Pancreas (tissue), 10 donors: Measurements from ENCODE around the gene TRIM3. TPM values are rescaled to one million over a fixed set of nuclear protein-coding genes. Genes with fewer than 3 reads are reported as not detected.

Experiments used
- ATAC-seq, 4 donors: fragments of 200-7000 bp; cut with Tn5 transposase; one replicate each; pipeline versions ENCODE4 v1.8.0 to v1.9.1; 2020; ENCODE audit warnings: mild to moderate bottlenecking in 4 of 4, moderate library complexity in 4 of 4
- DNase-seq, 6 donors: peaks; one replicate each; pipeline ENCODE4 v3.0.0-alpha.2; 2020
- FAIRE-seq: peaks from 2 replicates; lab custom pipeline; 2012; peaks lifted over from hg19 to GRCh38; lab: Jason Lieb, UNC
- H3K27ac ChIP-seq, 4 donors: fragments of 200-600 bp; sonication (generic); 1 replicate in 3 of 4; 2 replicates in 1 of 4; pipeline versions ENCODE4 v1.5.0 to v1.8.0; 2020
- H3K27me3 ChIP-seq, 4 donors: fragments of 200-600 bp; one replicate each; pipeline ENCODE4 v1.8.0; 2021
- H3K36me3 ChIP-seq, 3 donors: fragments of 200-600 bp; sonication (generic) in 1 of 3; one replicate each; pipeline versions ENCODE4 v1.5.0 to v1.8.0; 2020 to 2021
- H3K4me1 ChIP-seq, 3 donors: fragments of 200-600 bp; one replicate each; pipeline ENCODE4 v1.8.0; 2021
- H3K4me3 ChIP-seq, 4 donors: fragments of 200-600 bp; sonication (generic) in 2 of 4; one replicate each; pipeline versions ENCODE4 v1.5.0 to v1.8.0; 2020 to 2021
- H3K9me3 ChIP-seq, 4 donors: fragments of 200-600 bp; one replicate each; pipeline ENCODE4 v1.8.0; 2021
- CTCF ChIP-seq, 4 donors: fragments of 200-600 bp; sonication (generic) in 3 of 4; IDR thresholded peaks; one replicate each; pipeline versions ENCODE4 v1.5.0 to v1.8.0; 2021; ENCODE audit warnings: antibody characterized with exemption in 4 of 4
- WGBS, 2 donors: extraction: QIAGEN DNeasy Blood & Tissue Kit; methylation state at CpG; one replicate each; pipeline ENCODE4 v1.1.7; 2013; 5-methylcytosine and 5-hydroxymethylcytosine counted together
- intact Hi-C, 3 donors: fragments of 100-400 bp; cut with DNase I; formaldehyde crosslinking; loops; one replicate each; pipeline versions ENCODE4 v1.11.1 to v1.14.2; 2022
- polyA plus RNA-seq, 2 donors: library from polyadenylated mRNA; stranded (reverse); fragments of 200-250 nt; gene quantifications; one replicate each; pipeline ENCODE4 v1.2.3, GENCODE V29; 2013
- total RNA-seq, 6 donors: library from RNA; stranded (reverse); fragmentation: NEBNext Ultra II Directional in 4 of 6; extraction: Animal tissue kit (Norgen Biotek cat#: 25700) in 4 of 6; gene quantifications; one replicate each; pipeline versions ENCODE4 v1.2.1 to v1.2.4, GENCODE V29; 2021 to 2023
- donor health status: healthy with polysubstance abuse.
- donor health status: DM: no; HTN: no; CAD: no; lungs with moderate emphysema.
- donor health status: DM: no; HTN: no; CAD: no.
- donor health status: control.
- donor health status: control.
- donor health status: Bipolar disorder and iron deficiency.
- donor health status: DM: yes; HTN: yes; CAD: no.
- donor health status: DM: no; HTN: no; CAD: no.
- donor health status: DM: no; HTN: no; CAD: no.
- donor health status: DM: yes; HTN: yes; CAD: no.

Gene TRIM3
- total and polyA plus RNA-seq, 8 donors = 5.2 to 30.8 (median 7.6) TPM

GRCh38 chr11:6404342-6405051 lies 69.2 kb downstream of the TRIM3 start:
- no peaks in the 10 kb centered on the region for H3K4me1 ChIP-seq
- TF ChIP-seq CTCF (IDR thresholded peaks at IDR 0.05) = no peak
- ATAC-seq = peak in 2 of 4 donors; percentile 49 to 51
- no peak for FAIRE-seq
- no peaks in the 10 kb centered on the region for H3K36me3 ChIP-seq
- H3K27me3 ChIP-seq = no peaks in the 10 kb centered on the region
- no peak overlapping the region for H3K4me3 ChIP-seq
- DNase-seq = no peak
- no peaks in the 10 kb centered on the region for H3K9me3 ChIP-seq
- 81 to 86% methylated on average over 16 of the region's 16 CpGs for WGBS, 2 donors
- no peak overlapping the region for H3K27ac ChIP-seq
- intact Hi-C loops = no loop called here

GRCh38 chr11:6403539-6403938 lies 70.2 kb downstream of the TRIM3 start:
- H3K27me3 ChIP-seq = no peaks in the 10 kb centered on the region
- no peak for DNase-seq
- no peaks in the 10 kb centered on the region for H3K36me3 ChIP-seq
- no peak for ATAC-seq
- no peak overlapping the region for H3K4me3 ChIP-seq
- H3K27ac ChIP-seq = no peak overlapping the region
- 78 to 88% methylated on average over 8 of the region's 8 CpGs for WGBS, 2 donors
- intact Hi-C loops = no loop called here
- no peaks in the 10 kb centered on the region for H3K4me1 ChIP-seq
- FAIRE-seq = no peak
- no peaks in the 10 kb centered on the region for H3K9me3 ChIP-seq
- no peak for TF ChIP-seq CTCF (IDR thresholded peaks at IDR 0.05)

- Histone ChIP-seq H3K27ac (no peak overlapping the region), H3K4me1 (no peaks in the 10 kb centered on the region), H3K36me3 (no peaks in the 10 kb centered on the region), H3K9me3 (no peaks in the 10 kb centered on the region), H3K27me3 (no peaks in the 10 kb centered on the region), H3K4me3 (no peak overlapping the region)
- no peak for TF ChIP-seq CTCF (IDR thresholded peaks at IDR 0.05)
- no peak for ATAC-seq
- no peak for DNase-seq
- no peak for FAIRE-seq
- intact Hi-C loops = no loop called here
- WGBS, 2 donors = 86 to 88% methylated on average over 7 of the region's 7 CpGs
Observed at GRCh38 chr11:6402561-6402981, 71.2 kb downstream of the TRIM3 start.

GRCh38 chr11:6402061-6402470 lies 71.7 kb downstream of the TRIM3 start:
- H3K27me3 ChIP-seq = no peaks in the 10 kb centered on the region
- DNase-seq (no peak), ATAC-seq (no peak), FAIRE-seq (no peak)
- no peaks in the 10 kb centered on the region for H3K4me1 ChIP-seq
- no peak for TF ChIP-seq CTCF (IDR thresholded peaks at IDR 0.05)
- H3K36me3 ChIP-seq = no peaks in the 10 kb centered on the region
- H3K9me3 ChIP-seq = no peaks in the 10 kb centered on the region
- H3K27ac ChIP-seq = no peak overlapping the region
- no peak overlapping the region for H3K4me3 ChIP-seq
- 84 to 86% methylated on average over 12 of the region's 12 CpGs for WGBS, 2 donors
- intact Hi-C loops = no loop called here

- ATAC-seq (no peak), FAIRE-seq (no peak), DNase-seq (no peak)
- 87 to 97% methylated on average over 7 of the region's 7 CpGs for WGBS, 2 donors
- Histone ChIP-seq H3K9me3 (no peaks in the 10 kb centered on the region), H3K4me3 (no peak overlapping the region), H3K4me1 (no peaks in the 10 kb centered on the region), H3K36me3 (no peaks in the 10 kb centered on the region), H3K27me3 (no peaks in the 10 kb centered on the region), H3K27ac (no peak overlapping the region)
- no peak for TF ChIP-seq CTCF (IDR thresholded peaks at IDR 0.05)
- intact Hi-C loops = no loop called here
Observed at GRCh38 chr11:6401464-6401863, 72.3 kb downstream of the TRIM3 start.
